ENCODE results near the gene DYNC2LI1. TPM values are rescaled to one million over a fixed set of nuclear protein-coding genes. Genes with fewer than 3 reads are reported as not detected.

Gene DYNC2LI1
- total RNA-seq, 1 donor from 2014 or later = 10.7 TPM

GRCh38 chr2:43751476-43751990 is 22.3 kb upstream of the DYNC2LI1 start:
- TF ChIP-seq CTCF (IDR thresholded peaks at IDR 0.05; ENCODE audit: unreplicated experiment) = no peak
- no peak overlapping the region for H3K4me3 Mint-ChIP-seq (ENCODE audit: unreplicated experiment)
- no peak for DNase-seq (ENCODE audit: low spot score)
- H3K27ac Mint-ChIP-seq (ENCODE audit: unreplicated experiment) = no peak overlapping the region
- peaks cover 10% of the 10 kb centered on the region for H3K4me1 Mint-ChIP-seq (ENCODE audit: unreplicated experiment)
- H3K27me3 Mint-ChIP-seq (ENCODE audit: unreplicated experiment) = no peaks in the 10 kb centered on the region
- H3K36me3 Mint-ChIP-seq (ENCODE audit: low read depth, unreplicated experiment) = no peaks in the 10 kb centered on the region
- H3K9me3 Mint-ChIP-seq (ENCODE audit: unreplicated experiment) = no peaks in the 10 kb centered on the region

- DNase-seq (ENCODE audit: low spot score) = no peak
- Mint-ChIP-seq H3K27ac (ENCODE audit: unreplicated experiment) (no peak overlapping the region), H3K4me3 (ENCODE audit: unreplicated experiment) (no peak overlapping the region), H3K36me3 (ENCODE audit: low read depth, unreplicated experiment) (no peaks in the 10 kb centered on the region), H3K4me1 (ENCODE audit: unreplicated experiment) (peaks cover 10% of the 10 kb centered on the region), H3K27me3 (ENCODE audit: unreplicated experiment) (no peaks in the 10 kb centered on the region), H3K9me3 (ENCODE audit: unreplicated experiment) (no peaks in the 10 kb centered on the region)
- no peak for TF ChIP-seq CTCF (IDR thresholded peaks at IDR 0.05; ENCODE audit: unreplicated experiment)
These were observed 21.5 kb upstream of the DYNC2LI1 start for GRCh38 chr2:43752302-43752701.

- Mint-ChIP-seq H3K9me3 (ENCODE audit: unreplicated experiment) (no peaks in the 10 kb centered on the region), H3K27ac (ENCODE audit: unreplicated experiment) (no peak overlapping the region), H3K36me3 (ENCODE audit: low read depth, unreplicated experiment) (no peaks in the 10 kb centered on the region), H3K27me3 (ENCODE audit: unreplicated experiment) (no peaks in the 10 kb centered on the region), H3K4me3 (ENCODE audit: unreplicated experiment) (no peak overlapping the region), H3K4me1 (ENCODE audit: unreplicated experiment) (peaks cover 10% of the 10 kb centered on the region)
- no peak for DNase-seq (ENCODE audit: low spot score)
- TF ChIP-seq CTCF (IDR thresholded peaks at IDR 0.05; ENCODE audit: unreplicated experiment) = no peak
These were observed 19.7 kb upstream of the DYNC2LI1 start for GRCh38 chr2:43754180-43754579.

GRCh38 chr2:43758739-43759138 is 15.1 kb upstream of the DYNC2LI1 start:
- Mint-ChIP-seq H3K27me3 (ENCODE audit: unreplicated experiment) (no peaks in the 10 kb centered on the region), H3K9me3 (ENCODE audit: unreplicated experiment) (no peaks in the 10 kb centered on the region), H3K4me3 (ENCODE audit: unreplicated experiment) (no peak overlapping the region), H3K4me1 (ENCODE audit: unreplicated experiment) (no peaks in the 10 kb centered on the region), H3K27ac (ENCODE audit: unreplicated experiment) (no peak overlapping the region), H3K36me3 (ENCODE audit: low read depth, unreplicated experiment) (no peaks in the 10 kb centered on the region)
- TF ChIP-seq CTCF (IDR thresholded peaks at IDR 0.05; ENCODE audit: unreplicated experiment) = no peak
- DNase-seq (ENCODE audit: low spot score) = no peak

- Mint-ChIP-seq H3K9me3 (ENCODE audit: unreplicated experiment) (no peaks in the 10 kb centered on the region), H3K4me3 (ENCODE audit: unreplicated experiment) (no peak overlapping the region), H3K36me3 (ENCODE audit: low read depth, unreplicated experiment) (no peaks in the 10 kb centered on the region), H3K27ac (ENCODE audit: unreplicated experiment) (no peak overlapping the region), H3K4me1 (ENCODE audit: unreplicated experiment) (no peaks in the 10 kb centered on the region), H3K27me3 (ENCODE audit: unreplicated experiment) (no peaks in the 10 kb centered on the region)
- no peak for DNase-seq (ENCODE audit: low spot score)
- no peak for TF ChIP-seq CTCF (IDR thresholded peaks at IDR 0.05; ENCODE audit: unreplicated experiment)
These were observed 14.6 kb upstream of the DYNC2LI1 start for GRCh38 chr2:43759195-43759594.

Measured in endothelial cell (in vitro differentiated cells).